KBM-7 (cell line): ENCODE results near the gene MICAL1.
A peak's percentile ranks its signal among the peaks of the same experiment; 100 is the strongest.

Experiments
- DNase-seq: peaks from one replicate; pipeline ENCODE4 v3.0.0-alpha.2; 2015
- in situ Hi-C: fragments of 300-500 bp; cut with MboI; formaldehyde crosslinking; loops from 2 replicates; pipeline ENCODE4 v1.14.3; 2020; ENCODE audit warnings: low sequenced_read_pairs, low pct_unique_long_range_greater_than_20kb, mixed read lengths

Gene MICAL1

DNA sequence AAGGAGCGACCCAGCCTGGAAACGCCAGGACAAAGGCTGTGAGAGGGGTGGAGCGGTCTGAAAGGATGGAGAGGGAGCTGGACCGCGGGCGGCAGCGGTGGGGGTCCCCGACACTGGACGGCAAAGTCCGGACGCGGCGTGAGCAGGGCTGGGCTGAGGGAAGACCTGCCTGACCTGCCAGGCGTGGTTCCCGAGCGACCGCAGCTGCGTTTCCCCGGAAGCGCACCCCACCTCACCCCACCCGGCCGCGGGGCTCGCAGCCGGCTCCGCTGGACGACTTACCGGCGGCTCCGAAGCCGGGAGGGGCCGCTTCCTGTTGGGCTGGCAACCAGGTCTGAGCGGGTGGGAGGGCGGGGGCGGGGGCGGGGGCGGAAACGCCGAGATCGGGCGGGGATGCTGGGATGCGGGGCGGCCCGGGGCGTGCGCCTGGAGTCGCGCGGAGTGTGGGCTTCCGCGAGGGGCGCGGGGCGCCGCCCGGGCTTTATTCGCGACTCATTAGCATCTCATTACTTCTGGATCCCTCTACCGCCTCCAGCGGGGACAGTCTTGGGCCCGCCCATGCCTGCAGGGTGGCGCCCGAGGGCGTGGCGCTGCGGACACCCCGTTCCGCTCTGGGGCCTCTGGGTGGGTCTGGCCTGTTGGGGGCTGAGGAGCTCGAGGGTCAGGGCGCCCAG lies at the start of gene MICAL1:
MICAL1 (minus strand) TSS at position 336 of the 674 bp plus-strand sequence. CDS start 1,576 bp downstream, outside the sequence.
- peak; percentile 52 for DNase-seq

DNA sequence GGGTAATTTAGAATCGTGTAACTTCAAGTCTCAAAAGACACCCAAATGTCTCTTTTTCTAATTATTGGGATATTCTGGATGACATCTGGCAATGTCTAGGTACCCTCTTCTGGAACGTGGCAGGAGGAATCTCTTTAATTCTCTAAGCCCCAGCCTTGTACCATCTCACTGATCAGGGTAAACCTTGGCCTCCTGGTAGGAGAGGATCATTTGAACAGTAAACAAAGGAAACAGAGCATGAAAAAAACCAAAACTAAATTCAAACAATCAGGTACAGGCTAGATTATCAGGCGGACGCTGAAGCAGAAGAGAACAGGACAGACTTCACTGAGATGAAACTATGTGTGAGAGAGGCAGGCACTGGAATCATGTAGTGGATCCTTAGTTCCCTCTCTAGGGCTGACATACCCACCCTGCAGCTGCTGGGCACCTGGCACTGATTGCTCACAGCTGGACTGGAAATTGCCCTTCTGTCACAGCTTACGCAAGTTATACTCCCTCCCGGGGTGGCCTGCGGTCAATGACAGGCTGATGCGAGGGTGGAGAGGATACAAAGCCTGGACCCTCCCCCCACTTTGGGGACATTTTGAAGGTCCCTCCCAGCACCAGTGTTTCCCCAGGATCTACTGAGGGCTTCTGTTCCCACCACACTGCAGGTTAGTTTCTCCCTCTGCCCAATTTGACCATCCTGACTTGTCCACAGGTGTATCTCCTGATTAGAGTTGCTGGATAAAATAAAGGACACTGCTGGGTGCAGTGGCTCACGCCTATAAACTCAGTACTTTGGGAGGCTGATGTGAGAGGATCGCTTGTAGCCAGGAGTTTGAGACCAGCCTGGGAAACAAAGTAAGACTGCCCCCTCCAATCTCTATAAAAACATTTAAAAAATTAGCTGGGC lies 48.0 kb upstream of the MICAL1 start:
- peak; percentile 31 for DNase-seq
- in situ Hi-C loops, result no loop called here

More for the DNA sequence above, at the start of gene MICAL1:
- in situ Hi-C loops, result no loop called here

DNA sequence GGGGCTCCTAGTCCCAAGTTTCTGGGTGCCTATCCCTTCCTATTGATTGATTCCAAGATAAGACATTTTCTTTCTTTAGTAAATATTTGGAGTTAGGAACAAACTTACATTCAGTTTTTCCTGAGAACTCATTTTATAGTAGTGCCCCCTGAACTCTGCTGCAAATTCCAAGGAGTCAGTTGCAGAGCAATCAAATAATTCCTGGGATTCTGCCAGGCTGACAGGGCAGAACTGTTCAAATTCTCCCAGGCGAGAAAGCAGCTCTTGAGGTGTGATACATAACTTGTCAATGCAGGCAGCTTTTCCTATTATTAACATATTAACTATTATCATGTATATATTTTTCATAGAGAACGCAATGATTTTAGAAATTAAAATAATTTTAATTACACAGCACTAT lies 43.4 kb upstream of the MICAL1 start:
- DNase-seq, result no peak
- in situ Hi-C loops, result no loop called here

DNA sequence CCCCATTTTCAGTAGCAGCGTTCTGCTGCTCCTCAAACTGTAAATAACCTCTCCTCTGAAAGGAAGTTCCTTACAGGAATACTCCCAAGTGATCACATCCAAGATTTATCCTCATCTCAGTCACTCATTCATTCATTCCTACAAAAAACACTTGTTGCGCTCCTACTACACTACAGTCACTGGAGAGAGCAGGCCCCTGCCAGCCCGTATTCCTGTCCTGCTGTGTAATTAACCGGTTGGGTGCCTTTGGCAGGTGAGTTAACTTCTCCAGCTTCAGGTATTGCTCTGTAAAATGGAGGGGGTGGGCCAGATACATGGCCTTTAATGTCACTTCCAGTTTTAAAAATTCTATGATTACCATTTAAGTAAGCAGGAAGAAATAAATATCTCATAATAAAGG lies 42.5 kb upstream of the MICAL1 start:
- in situ Hi-C loops, result no loop called here
- no peak for DNase-seq

- in situ Hi-C loops, result no loop called here
- DNase-seq, result no peak
Measured at GRCh38 chr6:109496036-109496772, 40.6 kb upstream of the MICAL1 start.

DNA sequence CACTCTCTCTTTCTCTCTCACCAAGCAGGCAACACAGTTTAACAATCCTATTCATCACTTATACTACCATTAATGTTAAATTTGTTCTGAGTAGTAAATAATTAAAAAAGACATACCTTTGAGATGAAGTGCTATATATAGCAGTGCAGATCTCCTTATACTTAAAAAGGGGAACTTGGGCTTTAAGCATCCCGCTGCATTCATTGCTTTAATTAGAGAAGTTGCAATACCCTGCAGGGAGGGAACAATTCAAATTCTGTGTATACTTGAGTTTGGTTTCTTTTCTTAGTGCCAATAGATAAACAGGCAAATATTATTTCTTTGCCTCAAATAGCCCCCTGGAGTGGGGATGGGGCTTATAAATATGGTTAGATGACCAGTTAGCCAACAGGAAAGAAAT lies 38.3 kb upstream of the MICAL1 start:
- in situ Hi-C loops, result no loop called here
- DNase-seq, result peak; percentile 47

- peak; percentile 32 for DNase-seq
- in situ Hi-C loops, result no loop called here
Measured at GRCh38 chr6:109491207-109491938, 35.8 kb upstream of the MICAL1 start.

- no peak for DNase-seq
- in situ Hi-C loops, result no loop called here
Measured at GRCh38 chr6:109490713-109491112, 35.1 kb upstream of the MICAL1 start.

- no peak for DNase-seq
- in situ Hi-C loops, result no loop called here
Measured at GRCh38 chr6:109488001-109488400, 32.4 kb upstream of the MICAL1 start.

DNA sequence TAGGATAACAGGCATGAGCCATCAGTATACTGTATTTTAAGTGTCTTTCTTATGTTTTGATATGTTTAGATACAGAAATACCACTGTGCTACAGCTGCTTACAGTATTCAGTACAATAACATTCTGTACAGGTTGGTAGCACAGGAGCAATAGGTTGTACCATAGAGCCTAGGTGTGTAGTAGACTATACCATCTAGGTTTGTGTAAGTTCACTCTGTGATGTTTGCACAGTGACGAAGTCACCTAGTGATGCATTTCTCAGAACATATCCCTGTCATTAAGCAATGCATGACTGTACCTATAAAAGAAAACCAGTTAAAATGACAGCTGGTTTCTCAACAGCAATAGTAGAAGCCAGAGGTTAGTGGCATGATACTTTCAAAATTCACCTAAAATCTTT lies 30.5 kb upstream of the MICAL1 start:
- no peak for DNase-seq
- in situ Hi-C loops, result no loop called here

DNA sequence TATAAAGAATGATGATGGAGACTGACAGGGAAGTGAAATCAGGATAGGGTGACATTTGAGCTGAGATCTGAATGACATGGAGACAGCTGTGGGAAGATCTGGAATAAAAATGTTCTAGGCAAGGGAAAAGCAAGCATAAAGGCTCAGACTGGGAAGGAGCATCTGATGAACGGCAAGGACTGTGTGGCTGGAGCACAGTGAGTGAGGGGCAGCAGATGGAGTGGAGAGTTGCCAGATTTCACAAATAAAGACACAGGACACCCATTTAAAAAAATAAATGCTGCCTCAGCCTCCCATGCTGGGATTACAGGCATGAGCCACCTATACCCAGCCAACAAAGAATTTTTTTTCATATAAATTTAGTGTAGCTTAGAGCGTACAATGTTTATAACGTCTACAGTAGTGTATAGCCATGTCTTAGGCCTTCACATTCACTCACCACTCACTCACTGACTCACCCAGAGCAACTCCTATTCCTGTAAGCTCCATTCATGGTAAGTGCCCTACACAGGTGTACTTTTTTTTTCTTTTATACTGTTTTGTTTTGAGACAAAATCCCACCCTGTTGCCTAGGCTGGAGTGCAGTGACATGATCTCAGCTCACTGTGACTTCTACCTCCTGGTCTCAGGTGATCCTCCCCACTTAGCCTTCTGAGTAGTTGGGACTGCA lies 29.8 kb upstream of the MICAL1 start:
- no peak for DNase-seq

GRCh38 chr6:109484122-109484521 lies 28.6 kb upstream of the MICAL1 start:
- in situ Hi-C loops, result no loop called here

More for the DNA sequence above, 29.8 kb upstream of the MICAL1 start:
- in situ Hi-C loops, result no loop called here

DNA sequence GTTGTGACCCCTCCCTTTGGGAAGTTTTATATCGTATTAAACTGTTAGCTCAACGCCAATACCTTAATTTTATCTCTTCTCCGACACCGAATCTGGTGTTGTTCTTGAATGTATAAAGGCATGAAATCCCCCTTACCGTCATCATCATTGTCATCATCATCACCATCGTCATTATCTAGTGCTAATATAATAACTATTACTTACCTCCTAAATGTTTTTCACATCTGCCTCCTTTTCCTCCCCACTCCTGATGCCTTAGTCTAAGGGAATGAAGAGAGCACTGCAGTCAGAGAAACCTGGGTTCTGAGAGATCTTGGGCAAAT lies 28.1 kb upstream of the MICAL1 start:
- in situ Hi-C loops, result no loop called here
- DNase-seq, result no peak

More at GRCh38 chr6:109484122-109484521, 28.6 kb upstream of the MICAL1 start:
- no peak for DNase-seq

DNA sequence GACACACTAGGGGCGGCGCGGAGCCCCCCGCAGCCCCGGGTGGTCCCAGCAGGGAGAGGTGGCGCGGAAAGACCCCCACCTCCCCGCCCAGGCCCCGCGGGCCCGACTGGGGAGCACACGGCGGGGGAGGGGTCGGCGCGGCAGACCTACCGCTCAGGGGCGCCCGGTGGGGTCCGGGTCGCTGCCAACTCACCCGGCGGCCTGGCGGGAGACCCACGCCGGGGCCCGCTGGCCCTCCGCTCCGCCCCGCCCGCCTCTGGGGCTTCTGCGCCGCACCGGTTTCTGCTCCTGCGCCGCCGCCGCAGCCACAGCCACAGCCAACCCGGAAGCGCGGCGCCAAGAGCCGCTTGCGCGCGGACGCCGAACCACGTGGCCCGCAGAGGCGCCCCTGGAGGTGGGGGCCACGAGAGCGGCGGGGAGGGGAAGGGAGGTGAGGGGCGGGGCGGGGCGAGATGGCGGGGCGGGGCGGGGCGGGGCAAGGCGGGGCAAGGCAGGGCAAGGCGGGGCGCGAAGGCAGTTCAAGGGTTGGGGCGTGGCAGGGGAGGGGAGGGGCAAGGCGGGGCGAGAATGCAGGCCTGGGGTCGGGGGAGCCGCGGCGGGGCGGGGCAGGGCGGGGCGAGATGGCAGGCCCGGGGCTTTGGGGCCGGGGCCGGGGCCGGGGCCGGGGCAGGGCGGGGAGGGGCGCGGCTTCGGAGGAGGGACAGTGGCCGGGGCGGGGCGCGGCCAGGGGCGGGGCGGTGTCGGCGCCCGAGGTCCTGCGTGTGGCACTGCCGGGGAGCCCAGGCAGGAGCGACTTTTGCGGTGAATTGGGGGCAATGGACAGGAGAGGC lies 27.5 kb upstream of the MICAL1 start, which contains the start of gene ZBTB24:
ZBTB24 (minus strand) TSS at position 315 of the 830 bp plus-strand sequence. CDS start 1,193 bp downstream, outside the sequence.
- DNase-seq, result peak; percentile 85
- in situ Hi-C loops, result no loop called here

DNA sequence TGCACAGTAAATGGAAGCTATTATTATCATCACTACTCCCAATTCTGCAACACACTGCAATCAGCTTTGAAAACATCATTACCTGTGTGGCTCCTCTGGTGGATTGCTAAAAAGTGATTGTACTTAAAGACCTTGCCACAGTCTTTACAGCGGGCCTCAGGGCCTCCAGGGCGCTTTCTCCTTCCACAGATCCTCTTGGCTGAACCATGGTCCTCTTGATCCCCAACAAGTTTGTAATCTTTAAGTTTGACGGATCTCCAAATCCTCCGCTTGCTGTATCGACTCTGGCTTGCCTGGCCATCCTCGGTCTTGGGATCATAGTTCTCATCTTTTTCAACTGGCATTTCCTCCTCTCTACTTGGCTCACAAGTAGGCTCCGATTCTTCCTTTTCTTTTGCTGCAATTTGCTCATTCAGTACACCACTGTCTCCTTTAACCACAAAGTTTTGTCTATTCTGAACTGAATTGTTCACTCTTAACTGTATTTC lies 25.5 kb upstream of the MICAL1 start:
- no peak for DNase-seq
- in situ Hi-C loops, result no loop called here

- DNase-seq, result no peak
- in situ Hi-C loops, result no loop called here
Measured at GRCh38 chr6:109478841-109479624, 23.5 kb upstream of the MICAL1 start.
